ENCODE data around the gene ITFG1.

ITFG1 gene

DNA sequence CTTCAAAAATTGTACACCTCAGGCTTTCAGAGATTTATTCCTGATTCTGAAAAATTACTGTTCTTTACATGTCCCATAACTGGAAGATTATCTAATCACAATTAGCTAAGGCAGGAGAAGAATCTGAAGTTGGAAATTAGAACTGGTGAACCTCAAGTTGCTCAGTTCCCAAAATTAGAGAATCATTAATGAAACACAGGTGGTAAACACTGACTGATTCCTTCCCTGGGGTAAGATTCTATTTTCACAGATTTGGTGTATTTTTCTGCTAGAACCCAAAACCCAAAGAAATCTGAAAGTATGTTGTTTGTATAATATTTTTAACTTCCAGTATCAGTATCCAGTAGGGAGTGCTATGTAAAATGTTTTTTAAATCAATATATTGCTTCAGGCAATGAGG is 26.0 kb upstream of the ITFG1 start:
- TF ChIP-seq, protein P1, sequence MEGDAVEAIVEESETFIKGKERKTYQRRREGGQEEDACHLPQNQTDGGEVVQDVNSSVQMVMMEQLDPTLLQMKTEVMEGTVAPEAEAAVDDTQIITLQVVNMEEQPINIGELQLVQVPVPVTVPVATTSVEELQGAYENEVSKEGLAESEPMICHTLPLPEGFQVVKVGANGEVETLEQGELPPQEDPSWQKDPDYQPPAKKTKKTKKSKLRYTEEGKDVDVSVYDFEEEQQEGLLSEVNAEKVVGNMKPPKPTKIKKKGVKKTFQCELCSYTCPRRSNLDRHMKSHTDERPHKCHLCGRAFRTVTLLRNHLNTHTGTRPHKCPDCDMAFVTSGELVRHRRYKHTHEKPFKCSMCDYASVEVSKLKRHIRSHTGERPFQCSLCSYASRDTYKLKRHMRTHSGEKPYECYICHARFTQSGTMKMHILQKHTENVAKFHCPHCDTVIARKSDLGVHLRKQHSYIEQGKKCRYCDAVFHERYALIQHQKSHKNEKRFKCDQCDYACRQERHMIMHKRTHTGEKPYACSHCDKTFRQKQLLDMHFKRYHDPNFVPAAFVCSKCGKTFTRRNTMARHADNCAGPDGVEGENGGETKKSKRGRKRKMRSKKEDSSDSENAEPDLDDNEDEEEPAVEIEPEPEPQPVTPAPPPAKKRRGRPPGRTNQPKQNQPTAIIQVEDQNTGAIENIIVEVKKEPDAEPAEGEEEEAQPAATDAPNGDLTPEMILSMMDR (IDR thresholded peaks at IDR 0.05; ENCODE audit: borderline replicate concordance, control extremely low read depth, extremely low read depth, insufficient read depth, missing control alignments): no peak
- no peak for DNase-seq (ENCODE audit: low spot score)
- in situ Hi-C loops (cut with MboI; ENCODE audit: low sequenced_read_pairs, unreplicated experiment): no loop called here

DNA sequence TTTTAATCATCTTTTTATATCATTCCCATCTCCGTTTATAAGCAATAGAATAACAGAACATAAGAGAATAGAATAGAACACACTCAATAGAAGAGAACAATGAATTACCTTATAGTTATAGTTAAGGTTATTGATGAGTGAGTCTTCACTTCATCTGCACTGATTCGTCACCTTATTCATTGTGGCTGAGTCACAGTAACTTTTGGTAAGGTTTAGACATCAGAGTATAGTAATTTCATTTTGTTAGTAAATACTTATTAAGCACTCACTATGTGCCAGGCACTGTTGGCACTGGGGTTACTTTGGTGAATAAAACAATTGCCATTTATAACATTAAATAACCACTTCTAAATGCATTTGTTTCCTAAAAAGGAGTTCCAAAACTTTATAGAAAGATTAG is 22.8 kb upstream of the ITFG1 start:
- TF ChIP-seq, protein P1 (IDR thresholded peaks at IDR 0.05; ENCODE audit: borderline replicate concordance, control extremely low read depth, extremely low read depth, insufficient read depth, missing control alignments): no peak
- no peak for DNase-seq (ENCODE audit: low spot score)
- in situ Hi-C loops (cut with MboI; ENCODE audit: low sequenced_read_pairs, unreplicated experiment): no loop called here

DNA sequence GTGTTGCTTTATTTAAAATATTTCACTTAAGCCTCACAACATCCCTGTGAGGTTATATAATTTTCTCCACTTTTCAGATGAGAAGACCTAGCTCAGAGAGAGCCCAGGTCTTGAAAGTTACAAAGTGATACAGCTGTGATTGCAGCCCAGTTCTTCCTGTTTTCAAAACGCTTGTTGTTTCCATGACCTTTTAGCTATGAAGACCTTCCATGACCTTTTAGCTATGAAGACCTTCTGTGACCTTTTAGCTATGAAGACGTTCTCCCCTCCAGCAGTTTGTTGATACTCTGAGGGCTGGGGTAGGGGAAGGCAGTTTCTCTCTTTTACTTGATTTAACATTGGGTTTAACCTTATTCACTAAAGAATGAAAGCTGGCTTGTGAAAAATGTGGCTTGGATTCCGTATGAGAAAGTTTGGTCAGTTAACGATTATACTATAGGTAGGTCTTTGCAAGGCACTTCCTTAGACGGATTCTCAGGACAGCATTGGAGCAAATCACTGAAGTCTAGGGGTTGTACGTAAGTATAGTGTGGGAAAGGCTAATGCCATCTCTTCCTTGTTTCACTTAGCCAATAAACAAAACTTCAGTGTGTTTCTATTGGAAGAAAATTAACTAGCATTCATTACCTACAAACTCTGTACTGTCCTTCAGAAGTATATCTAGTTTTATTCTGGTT is 21.0 kb upstream of the ITFG1 start:
- no peak for DNase-seq (ENCODE audit: low spot score)
- in situ Hi-C loops (cut with MboI; ENCODE audit: low sequenced_read_pairs, unreplicated experiment): no loop called here
- TF ChIP-seq, protein P1 (IDR thresholded peaks at IDR 0.05; ENCODE audit: borderline replicate concordance, control extremely low read depth, extremely low read depth, insufficient read depth, missing control alignments): no peak

GRCh38 chr16:47480410-47480809 is 19.5 kb upstream of the ITFG1 start:
- in situ Hi-C loops (cut with MboI; ENCODE audit: low sequenced_read_pairs, unreplicated experiment): no loop called here

DNA sequence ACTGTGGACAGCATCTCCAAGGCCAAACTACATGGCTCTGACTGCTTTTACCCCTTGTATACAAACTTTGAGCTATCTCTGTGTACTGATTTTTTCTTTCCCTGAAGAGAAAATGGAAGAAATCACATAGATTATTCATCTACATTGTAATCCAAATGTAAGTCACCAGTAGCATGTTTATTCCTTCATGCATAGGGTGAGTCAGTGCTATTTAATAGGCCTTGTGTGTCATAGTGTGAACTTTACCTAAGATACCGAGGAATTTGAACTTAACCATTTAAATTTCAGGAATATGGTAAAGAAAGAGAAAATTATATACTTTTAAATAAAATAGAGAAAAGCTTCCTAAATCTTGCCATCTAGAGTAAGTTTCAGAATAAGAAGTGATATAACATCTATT is 16.8 kb upstream of the ITFG1 start:
- TF ChIP-seq, protein P1 (IDR thresholded peaks at IDR 0.05; ENCODE audit: borderline replicate concordance, control extremely low read depth, extremely low read depth, insufficient read depth, missing control alignments): no peak
- no peak for DNase-seq (ENCODE audit: low spot score)
- in situ Hi-C loops (cut with MboI; ENCODE audit: low sequenced_read_pairs, unreplicated experiment): no loop called here

More at GRCh38 chr16:47480410-47480809, 19.5 kb upstream of the ITFG1 start:
- TF ChIP-seq, protein P1 (IDR thresholded peaks at IDR 0.05; ENCODE audit: borderline replicate concordance, control extremely low read depth, extremely low read depth, insufficient read depth, missing control alignments): no peak
- no peak for DNase-seq (ENCODE audit: low spot score)

GRCh38 chr16:47476654-47477345 is 15.9 kb upstream of the ITFG1 start:
- TF ChIP-seq, protein P1 (IDR thresholded peaks at IDR 0.05; ENCODE audit: borderline replicate concordance, control extremely low read depth, extremely low read depth, insufficient read depth, missing control alignments): no peak
- in situ Hi-C loops (cut with MboI; ENCODE audit: low sequenced_read_pairs, unreplicated experiment): no loop called here
- no peak for DNase-seq (ENCODE audit: low spot score)

Data from GM13976 (cell line).